HG03135 (cell line): Measurements from ENCODE around the gene ZNF649.

Experiments
- ATAC-seq: cut with Tn5 transposase; IDR thresholded peaks from one replicate; pipeline ENCODE4 v1.9.1; 2021; ENCODE audit warnings: mild to moderate bottlenecking, moderate library complexity; ENCODE audit not compliant: unreplicated experiment

Gene ZNF649

GRCh38 chr19:51889934-51890333 lies 14.9 kb downstream of the ZNF649 start:
- ATAC-seq, result no peak

- no peak for ATAC-seq
These were observed 17.0 kb downstream of the ZNF649 start, which contains the start of gene ZNF577 for GRCh38 chr19:51887522-51888498. ZNF577 (minus strand) TSS chr19:51887951; CDS start chr19:51880382, 7,569 bp downstream.

- ATAC-seq, result no peak
These were observed 20.1 kb downstream of the ZNF649 start for GRCh38 chr19:51884713-51885112.

GRCh38 chr19:51882518-51882917 lies 22.3 kb downstream of the ZNF649 start:
- no peak for ATAC-seq

- ATAC-seq, result no peak
These were observed 31.7 kb downstream of the ZNF649 start for GRCh38 chr19:51873097-51873496.

GRCh38 chr19:51861870-51862622 lies 42.8 kb downstream of the ZNF649 start:
- ATAC-seq, result no peak
